Activated CD8-positive, alpha-beta memory T cell treated with anti-CD3 and anti-CD28 coated beads, Interleukin-2, amount 50 U/mL, for 4 hours (primary cell): ENCODE measurements around the gene TMEM143.
"Not testable (repeated sequence)": the region's sequence is repeated elsewhere in the genome, so short reads cannot be mapped to it uniquely, and the experiment has no call there.

Source experiments
- DNase-seq: peaks from one replicate; pipeline ENCODE4 v3.0.0-alpha.2; 2020

The TMEM143 gene

DNA sequence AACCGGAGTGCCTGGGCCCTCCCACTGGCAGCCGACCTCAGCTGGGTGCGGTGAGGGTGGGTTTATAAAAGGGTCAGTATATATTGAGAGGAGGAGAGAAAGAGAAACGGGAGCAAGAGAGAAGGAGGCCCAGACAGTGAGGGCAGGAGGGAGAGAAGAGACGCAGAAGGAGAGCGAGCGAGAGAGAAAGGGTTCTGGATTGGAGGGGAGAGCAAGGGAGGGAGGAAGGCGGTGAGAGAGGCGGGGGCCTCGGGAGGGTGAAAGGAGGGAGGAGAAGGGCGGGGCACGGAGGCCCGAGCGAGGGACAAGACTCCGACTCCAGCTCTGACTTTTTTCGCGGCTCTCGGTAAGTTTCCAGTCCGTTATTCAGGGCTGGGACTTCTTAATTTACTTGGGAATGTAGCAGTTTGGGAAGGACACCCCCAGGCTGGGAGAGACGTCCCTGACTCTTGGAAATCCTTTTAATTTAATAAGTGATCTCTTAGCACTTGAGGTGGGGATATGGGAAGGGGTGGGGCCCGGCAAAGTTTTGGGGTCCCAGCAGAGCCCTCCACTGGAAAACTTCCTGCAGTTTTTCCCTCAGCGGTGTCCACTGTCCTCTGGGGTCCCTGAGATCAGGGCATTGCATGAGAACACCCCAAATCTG, 38.4 kb downstream of the TMEM143 start, which contains the start of gene EMP3:
TSS of gene EMP3 (plus strand) at position 288 of the 646 bp plus-strand sequence. CDS start 1,293 bp downstream, outside the sequence.
- DNase-seq = peak; percentile 82

DNA sequence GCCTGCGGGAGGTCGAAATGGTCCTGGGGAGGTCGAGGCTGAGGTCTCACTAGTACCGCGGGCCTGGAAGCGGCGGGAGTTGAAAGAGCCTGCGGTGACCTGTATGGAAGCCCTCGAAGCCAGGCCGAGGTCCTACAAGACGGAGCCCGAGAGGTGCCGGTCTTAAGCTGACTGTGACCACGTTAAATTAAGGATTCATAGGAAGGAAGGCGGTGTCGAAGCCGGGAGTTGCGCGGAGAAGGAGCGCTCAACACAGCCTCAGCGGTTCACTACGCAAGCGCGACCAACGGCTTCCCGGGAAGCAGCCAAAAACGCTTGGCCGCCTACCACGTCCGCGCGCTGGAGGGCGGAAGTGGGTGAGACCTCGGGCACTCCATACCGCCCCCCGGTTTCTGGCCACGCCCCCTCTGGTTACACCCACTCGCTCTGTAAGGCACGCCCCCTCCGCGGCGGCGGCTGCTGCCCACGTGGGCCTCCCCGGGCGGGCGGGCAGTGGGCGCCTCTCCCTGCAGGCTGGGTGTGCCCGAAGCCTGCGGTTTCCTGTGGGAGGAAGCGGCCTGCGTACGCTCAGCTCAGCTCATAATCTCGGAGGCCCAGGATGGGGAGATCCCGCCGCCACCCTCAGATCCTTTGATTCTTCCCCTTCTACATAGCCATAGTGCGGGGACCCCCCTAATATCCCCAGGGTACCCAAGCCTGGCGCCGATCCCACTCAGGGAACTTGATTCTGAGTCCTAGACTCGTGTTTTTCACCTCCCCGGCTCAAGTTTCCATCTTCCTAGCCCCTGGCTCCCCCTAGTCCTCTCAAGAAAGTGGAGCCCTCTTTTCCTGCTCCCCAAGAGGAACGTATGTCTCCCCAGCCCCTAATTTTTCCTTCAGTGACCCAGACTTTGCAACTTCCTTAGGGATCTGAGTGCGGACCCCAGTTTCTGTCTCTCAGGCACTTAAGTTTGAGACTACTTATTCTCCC, 41.8 kb downstream of the TMEM143 start:
- DNase-seq = peak; percentile 99

DNA sequence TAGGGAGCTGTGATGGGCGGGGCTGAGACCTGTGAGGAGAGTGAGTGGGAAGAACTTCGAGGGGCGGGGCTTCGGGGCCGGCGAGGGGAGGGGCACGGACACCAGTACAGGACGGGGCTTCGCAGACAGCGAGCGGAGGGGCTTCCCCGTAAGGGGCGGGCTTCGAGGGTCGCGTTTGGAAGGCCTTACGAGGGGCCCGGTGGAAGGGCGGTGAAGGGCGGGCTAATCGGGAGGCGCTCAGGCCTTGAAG, 42.4 kb downstream of the TMEM143 start:
- DNase-seq = peak; percentile 97

DNA sequence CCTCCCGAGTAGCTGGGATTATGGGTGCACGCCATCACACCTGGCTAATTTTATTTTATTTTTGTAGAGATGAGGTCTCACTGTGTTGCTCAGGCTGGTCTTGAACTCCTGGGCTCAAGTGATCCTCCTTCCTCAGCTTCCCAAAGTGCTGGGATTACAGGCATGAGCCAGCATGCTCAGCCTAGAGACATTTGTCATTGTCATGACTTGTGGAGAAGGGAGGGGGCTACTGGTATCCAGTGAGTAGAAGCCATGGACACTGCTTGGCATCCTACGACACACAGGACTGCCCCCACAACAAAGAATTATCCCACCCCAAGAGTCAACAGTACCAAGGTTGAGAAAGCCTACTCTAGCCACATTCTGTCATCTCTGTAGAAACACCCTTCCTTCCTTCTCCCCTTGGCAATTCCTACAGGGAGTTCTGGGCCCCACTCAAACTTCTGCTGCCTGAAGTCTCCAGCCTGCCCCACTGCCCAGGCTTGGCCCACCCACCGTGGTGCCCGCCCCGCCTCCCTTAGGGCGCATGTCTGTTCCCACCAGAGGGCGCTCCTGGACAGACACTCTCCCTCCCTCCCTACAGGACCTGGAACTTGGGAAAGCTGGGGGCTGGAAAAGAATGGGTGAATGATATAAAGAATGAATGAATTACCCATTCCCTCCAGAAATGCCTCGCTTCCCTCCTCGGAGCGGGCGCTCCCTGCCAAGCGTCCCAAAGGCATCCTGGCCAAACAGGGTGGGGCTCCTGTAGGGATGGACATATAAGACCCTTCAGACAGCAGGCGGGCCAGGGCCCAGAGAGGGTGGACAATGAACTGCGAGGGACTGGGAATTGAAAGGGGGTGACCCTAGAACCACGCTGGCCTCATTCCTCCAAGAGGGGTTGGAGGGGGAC, 43.8 kb downstream of the TMEM143 start:
- peak; percentile 81 for DNase-seq

DNA sequence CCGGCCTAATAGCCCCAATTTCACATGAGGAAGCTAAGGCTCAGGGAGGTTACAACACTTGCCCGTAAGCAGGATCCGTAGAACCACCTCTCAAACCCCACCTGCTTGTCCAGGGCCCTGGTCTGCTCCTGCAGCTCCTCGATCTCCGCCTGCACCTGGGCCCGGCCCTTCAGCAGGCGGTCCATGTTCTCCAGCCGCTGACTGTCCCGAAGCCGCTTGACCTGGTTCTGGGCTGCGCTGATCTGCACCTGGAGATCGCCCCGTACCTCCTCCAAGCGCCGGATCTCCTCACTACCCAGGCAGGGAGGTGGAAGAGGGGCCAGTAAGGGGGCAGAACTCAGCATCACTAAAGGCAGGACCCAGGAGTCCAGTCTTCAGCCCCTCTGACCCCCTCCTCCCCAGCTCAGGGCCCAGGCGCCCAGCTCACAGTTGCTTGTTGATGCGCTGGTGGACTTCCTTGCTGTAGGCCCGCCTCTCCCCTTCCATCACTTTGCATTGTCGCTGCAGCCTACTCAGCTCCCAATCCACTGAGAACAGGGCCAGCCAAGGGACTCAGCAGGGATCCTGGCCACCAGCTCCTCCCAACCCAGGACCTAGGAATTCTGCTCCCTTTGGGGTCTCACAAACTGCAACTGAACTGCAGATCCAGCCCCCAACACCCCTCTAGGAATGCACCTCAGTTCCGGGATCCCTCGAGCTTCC, 45.3 kb downstream of the TMEM143 start:
- no peak for DNase-seq

DNA sequence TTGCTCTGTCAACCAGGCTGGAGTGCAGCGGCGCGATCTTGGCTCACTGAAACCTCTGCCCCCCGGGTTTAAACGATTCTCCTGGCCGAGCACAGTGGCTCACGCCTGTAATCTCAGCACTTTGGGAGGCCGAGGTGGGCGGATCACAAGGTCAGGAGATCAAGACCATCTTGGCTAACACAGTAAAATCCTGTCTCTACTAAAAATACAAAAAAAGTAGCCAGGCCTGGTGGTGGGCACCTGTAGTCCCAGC, 46.1 kb downstream of the TMEM143 start:
- not testable (repeated sequence) for DNase-seq

DNA sequence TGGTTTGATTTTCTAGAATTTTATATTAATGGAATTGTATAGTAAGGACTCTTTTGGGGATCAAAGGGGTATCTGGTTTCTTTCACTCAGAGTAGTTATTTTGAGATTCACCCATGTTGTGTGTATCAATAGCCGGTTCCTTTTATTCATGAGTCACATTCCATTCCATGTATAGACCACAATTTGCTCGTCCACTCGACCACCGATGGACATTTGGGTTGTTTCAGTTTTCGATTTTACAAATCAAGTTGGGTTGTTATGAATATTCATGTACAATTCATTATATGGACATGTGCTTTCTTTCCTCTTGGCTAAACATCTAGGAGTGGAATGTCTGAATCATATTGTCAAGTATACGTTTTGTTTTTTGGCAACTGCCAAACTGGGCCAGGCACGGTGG, 48.0 kb downstream of the TMEM143 start:
- DNase-seq = no peak

DNA sequence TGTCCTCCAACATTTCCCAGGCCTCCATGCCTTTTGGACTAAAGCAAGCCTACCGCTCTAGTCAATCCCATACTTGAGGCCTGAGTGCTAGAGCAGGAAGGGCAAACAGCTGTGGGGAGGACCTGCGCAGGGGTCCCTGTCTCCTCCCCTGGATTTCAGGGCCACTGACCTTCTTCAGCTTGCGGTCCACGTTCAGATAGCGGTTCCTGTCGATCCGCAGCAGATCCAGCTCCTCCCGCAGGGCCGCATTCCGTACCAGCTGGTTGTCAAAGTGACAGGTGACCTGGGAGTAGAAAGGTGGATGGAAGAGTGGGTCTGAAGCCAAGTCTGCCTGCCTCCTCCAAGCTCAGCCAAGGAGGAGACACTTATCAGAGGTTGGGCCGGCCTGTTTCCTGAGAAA, 52.4 kb downstream of the TMEM143 start:
- no peak for DNase-seq

DNA sequence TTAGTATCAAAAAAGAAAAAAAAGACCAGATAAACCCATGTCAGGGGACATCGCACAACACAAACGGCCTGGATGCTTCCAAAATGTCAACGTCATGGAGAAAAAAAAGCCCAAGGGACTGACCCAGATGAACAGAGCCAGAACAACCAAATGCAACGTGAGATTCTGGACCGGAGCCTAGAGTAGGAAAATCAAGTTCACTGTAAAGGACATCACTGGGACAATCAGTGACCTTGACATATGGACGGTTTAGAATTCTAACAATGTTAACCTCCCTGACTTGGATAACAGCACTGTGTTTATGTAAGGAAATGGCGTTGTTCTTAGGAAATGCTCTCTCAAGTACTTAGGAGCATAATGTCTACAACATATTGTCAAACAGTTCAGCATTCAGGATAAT, 53.5 kb downstream of the TMEM143 start:
- DNase-seq = no peak

DNA sequence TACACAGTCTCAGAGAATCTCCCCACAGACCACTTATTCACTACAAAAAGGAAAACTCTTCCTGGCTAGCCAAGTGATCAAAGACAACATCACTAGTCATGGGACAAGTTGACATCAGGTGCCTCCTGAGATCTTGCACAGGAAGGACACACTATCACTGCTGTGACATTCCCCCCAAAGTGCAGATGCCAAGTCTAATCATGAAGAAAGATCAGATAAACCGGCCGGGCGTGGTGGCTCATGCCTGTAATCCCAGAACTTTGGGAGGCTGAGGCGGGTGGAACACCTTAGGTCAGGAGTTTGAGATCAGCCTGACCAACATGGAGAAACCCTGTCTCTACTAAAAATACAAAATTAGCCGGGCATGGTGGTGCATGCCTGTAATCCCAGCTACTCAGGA, 54.0 kb downstream of the TMEM143 start:
- not testable (repeated sequence) for DNase-seq

DNA sequence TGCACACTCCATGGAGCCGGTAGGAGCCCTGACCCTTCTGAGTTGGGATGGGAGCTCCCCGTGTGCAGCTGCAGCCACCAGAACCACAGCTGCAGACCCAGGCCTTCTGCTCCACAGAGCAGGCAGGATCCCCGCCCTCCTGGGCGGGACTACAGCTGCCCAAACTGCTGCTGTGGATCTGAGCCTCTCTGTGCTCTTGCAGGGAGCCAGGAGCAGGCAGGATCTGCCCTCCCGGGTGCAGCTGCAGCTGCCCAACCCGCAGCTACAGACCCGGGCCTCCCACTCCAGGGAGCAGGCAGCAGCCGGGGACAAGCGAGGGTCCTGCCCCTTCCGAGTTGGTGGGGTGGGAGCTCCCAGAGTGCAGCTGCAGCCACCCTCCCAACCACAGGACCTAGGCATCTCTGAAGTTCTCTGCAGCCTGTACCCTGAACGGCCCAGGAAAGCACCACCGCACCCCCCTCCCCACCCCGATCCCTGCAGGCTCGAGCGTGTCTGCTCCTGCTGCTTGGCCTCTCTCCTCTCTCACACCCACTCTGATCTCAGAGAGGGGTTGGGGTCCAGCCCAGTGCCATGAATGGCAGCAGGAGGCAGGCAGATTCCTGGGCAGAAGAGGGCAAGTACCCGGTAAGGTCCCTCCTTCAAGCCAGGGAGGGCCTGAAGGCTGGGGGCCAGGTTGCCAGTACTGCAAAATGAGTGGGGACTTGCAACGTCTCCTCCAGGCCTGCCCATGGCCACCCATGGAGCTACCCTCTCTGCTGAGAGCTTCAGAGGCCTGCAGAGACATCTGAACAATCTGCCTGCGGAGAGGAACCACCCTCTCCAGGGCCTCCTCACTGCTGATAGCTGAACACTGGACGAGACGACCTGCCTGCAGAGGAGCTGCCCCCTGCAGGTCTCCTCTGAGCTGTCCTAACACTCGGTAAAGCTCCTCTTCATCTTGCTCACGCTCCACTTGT, 54.8 kb downstream of the TMEM143 start:
- no peak for DNase-seq

DNA sequence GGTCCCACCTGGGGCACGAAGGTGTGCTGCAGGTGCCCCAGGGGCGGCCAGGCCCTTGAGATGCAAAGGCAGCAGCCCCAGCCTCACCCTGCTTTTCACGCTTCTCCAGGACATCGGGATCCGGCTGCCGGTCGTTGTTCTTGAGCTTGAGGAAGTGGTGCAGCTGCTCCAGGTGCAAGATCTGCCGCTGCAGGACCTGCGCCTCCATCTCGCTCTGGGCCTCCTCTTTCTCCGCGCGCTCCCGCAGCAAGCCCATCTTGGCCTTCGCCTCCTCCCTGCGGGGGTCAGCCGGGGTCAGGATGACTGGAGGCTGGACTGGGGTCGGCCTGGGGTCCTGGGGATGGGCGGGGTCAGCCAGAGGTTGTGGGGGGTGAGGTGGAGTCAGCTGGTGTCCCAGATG, 59.9 kb downstream of the TMEM143 start:
- no peak for DNase-seq

DNA sequence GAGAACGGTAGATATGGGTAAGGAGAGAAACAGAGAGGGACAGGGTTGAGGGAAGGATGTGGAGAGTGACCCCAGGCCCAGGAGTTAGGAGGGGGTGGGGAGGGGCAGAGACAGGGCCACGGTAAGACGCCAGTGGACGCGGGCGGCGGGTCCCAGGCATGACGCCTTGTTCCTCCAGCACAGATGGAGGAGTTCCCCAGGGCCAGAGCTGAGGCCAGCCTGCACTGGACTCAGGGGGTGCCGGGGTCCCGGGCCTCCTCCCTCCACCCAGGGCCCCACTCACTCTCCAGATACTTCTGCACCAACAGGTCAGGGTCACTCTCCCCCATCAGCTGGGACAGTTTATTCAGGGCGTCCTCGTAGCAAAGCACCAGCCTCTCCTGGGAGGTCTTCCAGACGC, 60.4 kb downstream of the TMEM143 start:
- DNase-seq = no peak

DNA sequence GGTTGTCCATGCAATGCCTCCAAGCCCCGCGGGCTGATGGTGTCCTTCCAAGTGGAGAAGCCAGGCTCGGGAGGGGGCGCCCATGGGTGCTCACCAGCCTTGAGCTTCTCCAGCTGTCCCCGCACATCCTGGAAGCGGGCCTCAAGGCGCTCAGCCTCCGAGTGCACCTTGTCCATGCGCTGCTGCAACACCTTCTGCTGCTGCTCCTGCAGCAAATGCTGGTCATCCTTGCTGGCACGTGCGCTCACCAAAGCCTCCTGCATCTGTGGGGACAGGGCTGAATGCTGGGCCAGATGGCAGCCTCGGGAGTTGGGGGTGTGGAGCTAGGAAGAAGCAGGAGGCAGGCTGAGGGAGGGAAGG, 61.2 kb downstream of the TMEM143 start:
- no peak for DNase-seq

DNA sequence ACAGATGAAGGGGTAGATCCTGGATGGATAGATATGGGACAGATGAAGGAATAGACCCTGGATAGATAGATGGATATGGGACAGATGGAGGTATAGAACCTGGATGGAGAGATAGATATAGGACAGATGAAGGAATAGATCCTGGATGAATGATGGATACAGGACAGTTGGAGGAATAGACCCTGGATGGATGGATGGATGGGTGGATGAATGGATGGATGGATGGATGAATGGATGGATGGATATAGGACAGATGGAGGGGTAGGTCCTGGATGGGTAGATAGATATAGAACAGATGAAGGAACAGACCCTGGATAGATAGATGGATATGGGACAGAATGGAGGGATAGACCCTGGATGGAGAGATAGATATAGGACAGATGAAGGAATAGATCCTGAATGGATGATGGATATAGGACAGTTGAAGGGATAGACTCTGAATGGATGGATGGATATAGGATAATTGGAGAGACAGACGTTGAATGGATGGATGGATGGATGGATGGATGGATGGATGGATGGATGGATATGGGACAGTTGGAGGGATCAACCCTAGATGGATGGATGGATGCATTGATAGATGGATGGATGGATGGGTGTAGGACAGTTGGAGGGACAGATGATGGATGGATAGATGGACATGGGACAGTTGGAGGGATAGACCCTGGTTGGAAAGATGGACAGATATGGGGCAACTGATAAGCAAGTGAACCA, 61.7 kb downstream of the TMEM143 start:
- DNase-seq = no peak

DNA sequence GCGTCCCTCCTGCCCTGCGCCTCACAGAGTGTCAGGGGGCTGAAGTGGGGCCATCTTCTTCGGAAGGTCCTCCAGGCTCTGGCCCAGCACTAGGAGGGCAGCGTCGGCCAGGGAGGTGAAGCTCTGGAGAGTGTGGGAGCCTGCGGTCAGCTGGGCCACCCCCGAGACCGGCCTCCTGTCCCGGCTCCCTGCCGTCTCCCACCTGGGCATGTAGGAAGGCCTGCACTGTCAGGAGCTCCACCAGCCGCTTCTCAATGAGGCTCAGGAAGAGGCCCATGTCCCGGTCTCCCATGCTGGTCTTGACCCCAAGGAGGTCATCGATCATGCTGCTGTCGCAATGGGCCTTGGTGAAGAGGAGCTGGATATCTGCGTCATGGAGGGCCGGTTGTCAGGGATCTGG, 65.8 kb downstream of the TMEM143 start:
- DNase-seq = no peak

DNA sequence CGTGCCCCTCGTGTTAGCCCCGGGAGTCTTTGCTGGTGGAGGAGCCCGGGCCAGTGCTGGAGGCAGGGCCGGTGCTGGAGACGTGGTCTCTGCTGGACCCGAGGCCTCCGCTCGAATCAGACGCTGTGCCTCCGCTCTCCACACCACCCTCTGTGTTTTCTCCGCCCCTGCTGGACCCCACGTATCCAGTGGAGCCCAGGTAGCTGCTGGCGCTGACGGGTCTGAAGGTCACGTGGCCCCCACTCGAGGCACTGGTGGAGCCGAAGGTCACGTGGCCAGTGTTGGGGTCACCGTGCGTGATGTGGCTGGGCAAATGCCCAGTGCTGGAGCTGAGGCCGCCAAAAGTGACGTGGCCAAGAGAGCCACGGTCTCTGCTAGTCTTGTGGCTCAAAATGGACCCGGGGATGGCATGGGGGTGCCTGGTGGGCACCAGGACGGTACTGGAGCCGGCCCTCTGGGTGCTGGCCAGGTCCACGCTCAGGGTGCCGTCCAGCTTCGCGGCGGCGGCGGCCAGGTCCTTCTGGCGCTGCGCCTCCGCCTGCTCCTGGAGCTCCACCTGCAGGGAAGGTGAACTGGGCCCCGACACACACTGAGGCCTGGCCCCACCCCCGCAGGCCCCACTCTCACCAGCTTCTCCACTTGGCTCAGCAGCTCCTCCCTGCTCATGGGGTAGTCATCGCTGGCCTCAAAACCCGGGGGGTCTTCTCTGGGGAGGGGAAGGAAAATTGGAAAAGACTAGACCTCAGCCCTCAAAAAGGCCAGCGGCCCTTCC, 66.6 kb downstream of the TMEM143 start:
- DNase-seq = no peak

DNA sequence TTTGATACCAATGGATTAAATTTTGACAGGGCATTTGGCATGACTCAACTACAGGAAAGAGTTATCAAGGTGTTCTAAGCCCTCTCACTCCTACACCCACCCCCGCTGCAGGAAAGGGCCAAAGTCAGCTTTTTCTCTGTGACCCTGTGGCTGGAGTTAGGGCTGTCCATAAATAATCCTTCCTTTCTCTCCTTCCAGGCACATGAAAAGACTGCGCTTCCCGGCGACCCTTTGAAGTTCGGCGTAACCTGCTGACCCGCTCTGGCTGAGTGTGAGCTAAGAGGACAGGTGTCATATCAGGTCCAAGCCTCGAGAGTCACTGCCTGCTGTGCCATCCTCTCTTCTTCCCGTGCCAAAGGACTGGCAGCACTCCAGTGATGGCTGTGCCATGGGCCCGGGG, 68.3 kb downstream of the TMEM143 start:
- no peak for DNase-seq

DNA sequence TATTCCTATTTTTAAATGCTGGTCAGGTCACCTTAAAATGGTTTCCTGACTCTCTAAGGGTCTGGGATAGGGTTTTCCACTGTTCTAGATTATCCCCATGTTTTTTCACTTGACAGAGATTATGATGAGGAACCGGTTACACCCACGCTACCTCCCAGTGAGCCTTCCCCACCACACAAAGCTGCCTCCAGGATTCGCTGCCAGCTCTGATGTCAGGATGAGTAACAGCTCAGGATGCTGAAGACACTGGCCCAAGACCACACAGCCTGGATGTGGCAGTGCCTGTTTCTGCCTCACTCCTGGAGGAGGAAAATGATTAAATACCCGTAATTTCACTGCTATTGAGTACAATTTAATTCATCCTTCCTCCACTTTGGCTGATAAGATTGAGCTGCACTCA, 70.9 kb downstream of the TMEM143 start:
- DNase-seq = no peak

DNA sequence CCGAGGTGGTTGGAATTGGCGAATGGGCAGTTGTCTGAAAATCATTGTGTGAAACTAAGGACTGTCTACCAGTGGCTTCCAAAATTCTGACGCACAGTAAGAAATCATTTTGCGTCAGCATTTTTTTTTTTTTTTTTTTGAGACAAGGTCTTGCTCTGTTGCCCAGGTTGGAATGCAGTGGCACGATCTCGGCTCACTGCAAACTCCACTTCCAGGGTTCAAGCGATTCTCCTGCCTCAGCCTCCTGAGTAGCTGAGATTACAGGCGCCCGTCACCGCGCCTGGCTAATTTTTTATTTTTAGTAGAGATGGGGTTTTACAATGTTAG, 72.3 kb downstream of the TMEM143 start:
- not testable (repeated sequence) for DNase-seq
